ENCODE data around the gene PPP6R2.

DNA sequence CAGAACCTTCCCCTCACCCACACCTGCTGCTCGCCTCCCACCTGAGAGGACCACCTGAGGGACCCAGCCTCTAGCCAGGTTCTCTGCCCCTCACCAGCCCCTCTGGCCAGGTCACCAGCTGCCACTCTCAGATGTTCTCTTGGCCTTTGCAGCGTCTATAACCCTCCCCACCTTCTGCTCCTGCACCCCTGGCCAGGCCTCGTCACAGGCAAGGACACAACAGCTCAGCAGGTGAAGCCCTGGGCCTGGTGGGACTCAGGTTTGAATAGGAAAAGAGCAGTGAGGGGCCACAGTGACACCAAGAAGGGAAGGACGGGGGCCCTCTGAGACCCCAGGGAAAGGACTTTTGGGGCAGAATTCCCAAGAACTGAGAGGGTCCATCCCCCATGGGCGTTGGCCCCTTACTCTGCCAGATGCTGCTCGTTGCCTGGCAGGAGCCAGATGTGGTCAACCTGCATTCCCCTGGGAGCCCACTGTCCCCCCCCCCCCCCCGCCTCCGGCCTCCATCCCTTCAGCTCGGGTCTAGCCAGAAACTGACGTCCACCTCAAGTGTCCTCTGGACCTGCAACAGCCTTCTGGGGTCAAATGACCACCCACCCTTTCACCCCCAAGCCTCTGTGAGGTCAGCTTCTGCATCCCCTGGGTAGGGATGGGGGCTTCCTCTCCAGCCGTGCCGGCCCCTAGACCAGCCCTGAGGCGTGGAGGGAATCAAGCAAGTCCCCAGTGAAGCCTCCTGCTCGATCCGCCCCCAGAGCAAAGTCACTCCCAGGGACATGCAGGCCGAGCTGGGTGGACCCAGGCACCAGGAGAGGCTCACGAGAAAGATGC is 103.0 kb downstream of the PPP6R2 start:
- no peak for TF ChIP-seq POLR2A (IDR thresholded peaks at IDR 0.05; ENCODE audit: control extremely low read depth in 1 of 2, low read depth in 2 of 2, low read length in 2 of 2)
- no peak for TF ChIP-seq FOSL1 (IDR thresholded peaks at IDR 0.05; ENCODE audit: insufficient read depth, low read depth, low read length)
- no peak for TF ChIP-seq TAF7 (optimal IDR thresholded peaks at IDR 0.05; ENCODE audit: borderline replicate concordance, low read depth, low read length)
- TF ChIP-seq, protein P1, sequence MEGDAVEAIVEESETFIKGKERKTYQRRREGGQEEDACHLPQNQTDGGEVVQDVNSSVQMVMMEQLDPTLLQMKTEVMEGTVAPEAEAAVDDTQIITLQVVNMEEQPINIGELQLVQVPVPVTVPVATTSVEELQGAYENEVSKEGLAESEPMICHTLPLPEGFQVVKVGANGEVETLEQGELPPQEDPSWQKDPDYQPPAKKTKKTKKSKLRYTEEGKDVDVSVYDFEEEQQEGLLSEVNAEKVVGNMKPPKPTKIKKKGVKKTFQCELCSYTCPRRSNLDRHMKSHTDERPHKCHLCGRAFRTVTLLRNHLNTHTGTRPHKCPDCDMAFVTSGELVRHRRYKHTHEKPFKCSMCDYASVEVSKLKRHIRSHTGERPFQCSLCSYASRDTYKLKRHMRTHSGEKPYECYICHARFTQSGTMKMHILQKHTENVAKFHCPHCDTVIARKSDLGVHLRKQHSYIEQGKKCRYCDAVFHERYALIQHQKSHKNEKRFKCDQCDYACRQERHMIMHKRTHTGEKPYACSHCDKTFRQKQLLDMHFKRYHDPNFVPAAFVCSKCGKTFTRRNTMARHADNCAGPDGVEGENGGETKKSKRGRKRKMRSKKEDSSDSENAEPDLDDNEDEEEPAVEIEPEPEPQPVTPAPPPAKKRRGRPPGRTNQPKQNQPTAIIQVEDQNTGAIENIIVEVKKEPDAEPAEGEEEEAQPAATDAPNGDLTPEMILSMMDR (IDR thresholded peaks at IDR 0.05; ENCODE audit: control extremely low read depth in 1 of 3, insufficient read depth in 1 of 3, low read depth in 1 of 3, low read length in 3 of 3), result no peak
- TF ChIP-seq SP1 (IDR thresholded peaks at IDR 0.05; ENCODE audit: low read depth, low read length), result no peak
